SK-N-SH treated with all-trans-retinoic acid at 6 μM for 48 hours (cell line): ENCODE data around the gene VARS1.

ENCODE experiments used
- CSDC2 ChIP-seq: fragments of 250-450 bp; sonication (Bioruptor Pico); IDR thresholded peaks from 2 replicates; pipeline ENCODE4 v1.5.0; 2020; ENCODE audit warnings: mild to moderate bottlenecking, moderate library complexity
- OSR1 ChIP-seq: fragments of 250-450 bp; sonication (Bioruptor Pico); IDR thresholded peaks from 2 replicates; pipeline ENCODE4 v1.8.0; 2022; ENCODE audit warnings: moderate library complexity, mild to moderate bottlenecking, inconsistent platforms
- TOX ChIP-seq: fragments of 250-450 bp; sonication (Bioruptor Pico); IDR thresholded peaks from 2 replicates; pipeline ENCODE4 v1.8.0; 2021; ENCODE audit warnings: mild to moderate bottlenecking, moderate library complexity, borderline replicate concordance
- ZC3H10 ChIP-seq: fragments of 250-450 bp; sonication (Bioruptor Pico); IDR thresholded peaks from 2 replicates; pipeline ENCODE4 v1.5.1; 2021; ENCODE audit warnings: mild to moderate bottlenecking, moderate library complexity
- ZFP30 ChIP-seq: fragments of 450-650 bp; formaldehyde crosslinking; IDR thresholded peaks from 2 replicates; pipeline ENCODE4 v1.5.0; 2022; ENCODE audit warnings: mild to moderate bottlenecking, moderate library complexity

DNA sequence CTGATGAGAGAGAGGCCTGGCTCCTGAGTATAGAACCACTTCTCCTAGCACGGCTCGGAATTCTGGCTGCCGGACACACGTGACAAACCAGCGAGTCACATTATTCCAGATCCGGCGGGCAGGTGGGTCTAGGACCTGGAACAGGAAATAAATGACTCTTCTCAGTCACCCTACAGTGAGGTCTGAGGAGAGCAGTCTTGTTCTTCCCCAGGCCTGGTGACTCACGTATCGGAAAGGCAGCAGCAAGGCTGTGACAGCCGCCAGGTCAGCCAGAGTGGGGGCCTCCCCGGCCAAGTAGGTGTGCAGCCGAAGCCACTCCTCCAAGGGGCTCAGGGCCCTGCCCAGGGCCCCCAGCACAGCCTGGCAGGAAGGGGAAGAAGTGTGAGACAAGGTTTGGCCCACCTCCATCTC lies 2.8 kb downstream of the VARS1 start:
- TF ChIP-seq ZC3H10 (CRISPR knock-in tag) (no peak), ZFP30 (no peak), CSDC2 (CRISPR knock-in tag) (no peak), TOX (no peak), OSR1 (CRISPR knock-in tag) (no peak)
